VCaP (cell line): ENCODE measurements around the gene PTPRN2.
"Not testable (repeated sequence)": the region's sequence is repeated elsewhere in the genome, so short reads cannot be mapped to it uniquely, and the experiment has no call there.

Experiments used
- H3K27ac ChIP-seq: fragments of 450-650 bp; 2 replicates; pipeline ENCODE4 v1.5.1; 2017
- TF ChIP-seq, protein P1 (sequence below): fragments of 450-650 bp; conservative IDR thresholded peaks from 2 replicates; pipeline ENCODE4 v1.5.1; 2017; ENCODE audit warnings: mild to moderate bottlenecking, moderate library complexity

The PTPRN2 gene

DNA sequence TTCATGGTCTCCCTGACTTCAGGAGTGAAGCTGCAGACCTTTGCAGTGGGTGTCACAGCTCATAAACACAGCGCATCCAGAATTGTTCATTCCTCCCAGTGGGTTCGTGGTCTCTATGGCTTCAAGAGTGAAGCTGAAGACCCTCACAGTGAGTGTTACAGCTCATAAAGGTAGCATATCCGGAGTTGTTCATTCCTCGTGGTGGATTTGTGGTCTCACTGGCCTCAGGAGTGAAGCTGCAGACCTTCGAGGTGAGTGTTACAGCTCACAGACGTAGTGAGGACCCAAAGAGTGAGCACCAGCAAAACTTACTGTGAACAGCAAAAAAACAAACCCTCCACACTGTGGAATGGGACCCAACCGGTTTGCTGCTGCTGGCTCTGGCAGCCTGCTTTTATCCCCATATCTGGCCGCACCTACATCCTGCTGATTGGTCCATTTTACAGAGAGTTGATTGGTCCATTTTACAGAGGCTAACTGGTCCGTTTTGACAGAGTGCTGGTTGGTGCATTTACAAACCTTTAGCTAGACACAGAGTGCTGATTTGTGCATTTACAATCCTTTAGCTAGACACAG is 308.8 kb downstream of the PTPRN2 start:
- H3K27ac ChIP-seq: no peak overlapping the region
- TF ChIP-seq, protein P1, sequence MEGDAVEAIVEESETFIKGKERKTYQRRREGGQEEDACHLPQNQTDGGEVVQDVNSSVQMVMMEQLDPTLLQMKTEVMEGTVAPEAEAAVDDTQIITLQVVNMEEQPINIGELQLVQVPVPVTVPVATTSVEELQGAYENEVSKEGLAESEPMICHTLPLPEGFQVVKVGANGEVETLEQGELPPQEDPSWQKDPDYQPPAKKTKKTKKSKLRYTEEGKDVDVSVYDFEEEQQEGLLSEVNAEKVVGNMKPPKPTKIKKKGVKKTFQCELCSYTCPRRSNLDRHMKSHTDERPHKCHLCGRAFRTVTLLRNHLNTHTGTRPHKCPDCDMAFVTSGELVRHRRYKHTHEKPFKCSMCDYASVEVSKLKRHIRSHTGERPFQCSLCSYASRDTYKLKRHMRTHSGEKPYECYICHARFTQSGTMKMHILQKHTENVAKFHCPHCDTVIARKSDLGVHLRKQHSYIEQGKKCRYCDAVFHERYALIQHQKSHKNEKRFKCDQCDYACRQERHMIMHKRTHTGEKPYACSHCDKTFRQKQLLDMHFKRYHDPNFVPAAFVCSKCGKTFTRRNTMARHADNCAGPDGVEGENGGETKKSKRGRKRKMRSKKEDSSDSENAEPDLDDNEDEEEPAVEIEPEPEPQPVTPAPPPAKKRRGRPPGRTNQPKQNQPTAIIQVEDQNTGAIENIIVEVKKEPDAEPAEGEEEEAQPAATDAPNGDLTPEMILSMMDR: no peak

DNA sequence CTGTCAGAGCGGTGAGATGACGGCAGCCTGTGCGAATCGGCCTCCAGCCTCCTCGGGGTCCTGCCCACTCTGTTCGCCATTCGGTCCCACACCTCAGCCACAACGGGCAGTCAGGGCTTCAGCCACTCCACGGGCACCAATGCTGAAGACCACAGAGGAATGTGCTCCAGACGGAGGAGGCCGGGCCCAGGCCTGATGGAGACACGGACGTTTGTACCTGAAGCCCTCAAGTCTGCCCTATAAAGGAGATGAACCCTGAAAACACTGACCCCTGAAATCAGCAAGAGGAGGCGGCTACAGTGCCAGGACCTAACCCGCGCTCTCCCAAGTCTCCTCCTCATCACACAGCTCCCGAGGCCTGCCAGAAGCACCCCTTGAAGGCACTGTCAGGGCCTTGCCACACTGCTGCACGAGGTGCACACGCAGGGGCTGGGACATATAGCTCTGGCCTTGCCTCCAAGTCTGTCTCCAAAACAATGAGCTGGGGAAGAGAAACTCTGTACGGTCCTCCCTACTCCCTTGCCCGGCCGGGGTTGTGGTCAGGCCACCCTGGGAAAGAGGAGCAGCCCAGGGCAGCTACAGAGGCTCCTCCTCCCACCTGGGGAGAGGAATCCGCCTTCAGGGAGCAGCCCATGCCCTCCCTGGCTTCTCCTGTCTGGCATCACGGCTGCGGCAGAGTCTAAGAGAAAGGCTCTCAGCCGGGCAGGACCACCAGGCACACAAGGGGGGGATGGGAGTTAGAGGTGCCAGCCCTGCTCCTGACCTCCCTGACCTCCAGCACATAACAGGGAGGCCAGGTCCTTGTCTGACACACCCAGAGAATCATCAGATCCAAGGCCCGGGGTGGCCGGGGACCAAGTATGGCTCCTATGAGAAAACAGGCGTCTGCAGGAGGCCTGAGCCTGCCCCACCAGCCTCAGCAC is 310.1 kb downstream of the PTPRN2 start:
- TF ChIP-seq, protein P1: no peak
- H3K27ac ChIP-seq: no peak overlapping the region

DNA sequence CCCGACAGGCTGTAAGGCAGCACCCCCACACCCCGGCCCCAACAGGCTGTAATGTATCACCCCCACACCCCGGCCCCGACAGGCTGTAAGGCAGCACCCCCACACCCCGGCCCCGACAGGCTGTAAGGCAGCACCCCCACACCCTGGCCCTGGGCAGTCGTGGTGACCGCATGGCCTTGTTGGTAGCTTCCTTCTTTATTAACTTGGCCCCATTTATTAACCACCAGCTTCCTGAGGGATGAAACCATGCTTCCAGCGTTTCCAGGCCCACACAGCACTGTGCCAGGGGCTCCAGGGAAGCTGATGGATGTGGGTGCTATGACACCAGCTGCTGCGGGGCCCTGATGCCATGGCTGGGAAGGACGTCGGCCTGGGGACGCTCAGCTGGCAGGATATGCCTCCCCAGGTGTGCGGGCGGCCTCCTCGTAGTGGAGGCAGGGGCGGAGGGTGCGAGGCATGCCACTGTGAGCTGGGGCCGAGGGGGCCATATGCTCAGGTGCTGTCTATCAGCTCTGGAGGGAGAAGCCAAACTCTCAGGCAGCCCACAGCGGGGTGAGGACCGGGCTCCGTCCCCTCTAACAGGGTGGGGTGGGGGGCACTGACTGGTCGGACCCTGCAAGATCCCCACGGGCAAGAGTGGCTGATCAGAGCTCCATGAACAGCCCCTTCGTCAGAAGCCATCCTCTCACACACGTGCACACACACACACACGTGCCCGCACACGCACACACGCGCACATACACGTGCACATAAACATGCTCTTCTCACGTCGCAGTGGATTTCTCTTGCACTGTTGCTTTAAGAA is 311.0 kb downstream of the PTPRN2 start:
- no peak overlapping the region for H3K27ac ChIP-seq
- TF ChIP-seq, protein P1: no peak

DNA sequence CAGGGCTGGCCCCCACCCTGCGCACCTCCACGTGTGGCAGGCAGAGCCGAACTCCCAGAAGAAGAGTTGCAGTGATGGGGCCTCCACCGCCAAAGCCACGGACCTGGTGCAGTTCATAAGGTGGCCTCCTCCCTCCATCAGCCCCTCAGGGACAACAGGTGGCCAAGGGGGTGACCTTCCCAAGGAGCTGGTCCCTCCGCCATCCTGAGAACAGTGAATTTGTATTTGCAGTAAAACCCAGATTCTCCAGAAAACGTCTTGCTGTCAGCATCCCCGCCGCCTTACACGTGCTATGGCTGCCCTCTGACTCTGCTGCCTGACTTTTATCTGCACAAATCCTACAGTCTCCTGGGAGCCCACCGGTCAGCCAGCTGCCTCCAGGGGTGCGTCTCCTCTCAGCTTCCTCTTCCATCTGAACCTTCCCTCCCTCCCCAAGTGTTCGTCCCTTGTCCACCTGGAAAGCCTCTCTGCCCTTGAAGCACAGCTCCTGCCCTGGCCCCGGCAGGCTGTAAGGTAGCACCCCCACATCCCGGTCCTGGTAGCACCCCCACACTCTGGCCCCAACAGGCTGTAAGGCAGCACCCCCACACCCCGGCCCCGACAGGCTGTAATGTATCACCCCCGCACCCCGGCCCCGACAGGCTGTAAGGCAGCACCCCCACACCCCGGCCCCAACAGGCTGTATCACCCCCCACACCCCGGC is 311.8 kb downstream of the PTPRN2 start:
- TF ChIP-seq, protein P1: no peak
- H3K27ac ChIP-seq: no peak overlapping the region

DNA sequence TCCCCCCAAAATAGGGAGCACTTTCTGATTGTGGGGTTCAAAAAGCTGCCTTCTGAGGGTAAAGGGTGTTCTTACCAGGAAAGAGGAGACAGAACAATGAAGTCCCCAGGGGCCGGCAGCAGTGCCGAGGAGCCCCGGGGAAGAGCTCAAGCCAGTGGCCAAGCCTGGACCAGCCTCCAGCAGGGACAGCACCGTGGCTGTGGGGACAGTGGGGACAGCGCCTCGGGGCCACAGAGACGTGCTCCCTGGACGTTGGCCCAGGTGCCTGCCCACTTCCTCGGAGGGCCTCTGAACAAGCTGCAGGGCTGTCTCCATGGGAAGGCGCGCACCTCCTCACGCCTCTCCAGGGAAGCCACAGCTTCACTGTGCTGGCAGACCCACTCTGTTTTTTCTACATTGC is 312.6 kb downstream of the PTPRN2 start:
- TF ChIP-seq, protein P1: no peak
- H3K27ac ChIP-seq: no peak overlapping the region

DNA sequence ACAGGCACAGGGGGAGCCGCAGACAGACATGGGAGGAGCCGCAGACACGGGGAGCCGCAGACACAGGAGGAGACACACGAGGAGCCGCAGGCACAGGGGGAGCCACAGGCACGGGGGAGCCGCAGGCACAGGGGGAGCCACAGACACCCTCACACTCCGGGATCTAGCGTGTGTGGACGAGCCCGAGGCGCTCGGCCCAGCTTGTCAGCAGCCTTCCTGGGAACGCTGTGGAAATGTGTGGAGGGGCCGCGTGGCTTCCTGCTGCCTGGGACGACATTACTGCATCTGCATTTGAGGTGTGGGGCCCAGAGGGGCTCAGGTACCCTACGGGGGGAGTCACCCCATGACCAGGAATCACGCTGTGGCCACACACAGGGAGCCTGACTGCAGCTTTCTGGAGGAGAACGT is 313.2 kb downstream of the PTPRN2 start:
- no peak overlapping the region for H3K27ac ChIP-seq
- TF ChIP-seq, protein P1: no peak

DNA sequence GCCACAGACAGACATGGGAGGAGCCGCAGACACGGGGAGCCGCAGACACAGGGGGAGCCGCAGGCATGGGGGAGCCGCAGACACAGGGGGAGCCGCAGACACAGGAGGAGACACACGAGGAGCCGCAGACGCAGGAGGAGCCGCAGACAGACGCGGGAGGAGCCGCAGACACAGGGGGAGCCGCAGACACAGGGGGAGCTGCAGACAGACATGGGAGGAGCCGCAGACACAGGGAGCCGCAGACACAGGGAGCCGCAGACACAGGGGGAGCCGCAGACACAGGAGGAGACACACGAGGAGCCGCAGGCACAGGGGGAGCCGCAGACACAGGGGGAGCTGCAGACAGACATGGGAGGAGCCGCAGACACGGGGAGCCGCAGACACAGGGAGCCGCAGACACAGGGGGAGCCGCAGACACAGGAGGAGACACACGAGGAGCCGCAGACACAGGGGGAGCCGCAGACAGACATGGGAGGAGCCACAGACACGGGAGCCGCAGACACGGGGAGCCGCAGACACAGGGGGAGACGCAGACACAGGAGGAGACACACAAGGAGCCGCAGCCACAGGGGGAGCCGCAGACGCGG is 313.8 kb downstream of the PTPRN2 start:
- not testable (repeated sequence) for H3K27ac ChIP-seq
